HepG2 (cell line): ENCODE data around the gene NEAT1. TPM values are rescaled to one million over a fixed set of nuclear protein-coding genes. Genes with fewer than 3 reads are reported as not detected.
A peak's percentile ranks its signal among the peaks of the same experiment; 100 is the strongest.

Experiments used
- ARNT2 ChIP-seq: sonication (generic); formaldehyde crosslinking; IDR thresholded peaks from 2 replicates; pipeline ENCODE4 v1.8.0; 2022; ENCODE audit warnings: mild to moderate bottlenecking, low read depth, missing genetic modification reagents, moderate library complexity
- ARNTL ChIP-seq: sonication (generic); formaldehyde crosslinking; IDR thresholded peaks from 2 replicates; pipeline ENCODE4 v1.4.0; 2020; ENCODE audit warnings: mild to moderate bottlenecking, missing genetic modification reagents
- E2F1 ChIP-seq: sonication (generic); formaldehyde crosslinking; IDR thresholded peaks from 2 replicates; pipeline ENCODE4 v1.5.0; 2020; ENCODE audit warnings: missing genetic modification reagents
- GTF2F1 ChIP-seq: fragments of 150-350 bp; IDR thresholded peaks from 2 replicates; pipeline ENCODE4 v1.6.1; 2014; ENCODE audit warnings: low read length
- MED13 ChIP-seq: sonication (generic); formaldehyde crosslinking; IDR thresholded peaks from 2 replicates; pipeline ENCODE4 v1.5.0; 2020; ENCODE audit warnings: missing genetic modification reagents
- SATB2 ChIP-seq: sonication (generic); formaldehyde crosslinking; IDR thresholded peaks from 2 replicates; pipeline ENCODE4 v1.5.0; 2020; ENCODE audit warnings: missing genetic modification reagents
- ZBTB44 ChIP-seq: sonication (generic); formaldehyde crosslinking; IDR thresholded peaks from 2 replicates; pipeline ENCODE4 v1.4.0; 2020; ENCODE audit warnings: missing genetic modification reagents
- ZNF121 ChIP-seq: sonication (generic); formaldehyde crosslinking; IDR thresholded peaks from 2 replicates; pipeline ENCODE4 v1.5.0; 2020; ENCODE audit warnings: mild to moderate bottlenecking, missing genetic modification reagents
- polyA plus RNA-seq, 8 experiments: library from polyadenylated mRNA; depleted of rRNA in 3 of 8; stranded (reverse) in 7 of 8; unstranded in 1 of 8; fragments of >200 nt; fragmentation: Illumina TruSeq in 4 of 8; extraction: Trizol in 4 of 8; gene quantifications; 2 replicates each; pipeline versions ENCODE4 v1.2.1 to v1.2.3, GENCODE V29; 2011 to 2016; ENCODE audit warnings: low read depth in 4 of 8, missing spikeins in 1 of 8, mixed read lengths in 1 of 8; ENCODE audit not compliant: insufficient read depth in 1 of 8
- total RNA-seq, 5 experiments: library from RNA; depleted of rRNA; stranded (reverse); fragments of >200 nt; fragmentation: Illumina TruSeq; extraction: Trizol; gene quantifications; 2 replicates each; pipeline ENCODE4 v1.2.3, GENCODE V29; 2016; ENCODE audit warnings: low read depth in 1 of 5
- TF ChIP-seq, protein P1 (sequence below): sonication (generic); formaldehyde crosslinking; IDR thresholded peaks from 2 replicates; pipeline ENCODE4 v1.4.0; 2020; ENCODE audit warnings: missing genetic modification reagents
- TF ChIP-seq, protein P2 (sequence below): sonication (generic); formaldehyde crosslinking; IDR thresholded peaks from 2 replicates; pipeline ENCODE4 v1.8.0; 2022; ENCODE audit warnings: mild to moderate bottlenecking, missing genetic modification reagents; ENCODE audit not compliant: insufficient replicate concordance

The NEAT1 gene
- total and polyA plus RNA-seq, 2 of the 13 experiments (the other 11 are each of a cell fraction or from before 2014, with no cell fraction given) = 20.5 to 41.2 TPM

GRCh38 chr11:65386307-65387140 lies 36.1 kb upstream of the NEAT1 start, which contains the start of gene FRMD8 (continued):
- TF ChIP-seq, protein P1, sequence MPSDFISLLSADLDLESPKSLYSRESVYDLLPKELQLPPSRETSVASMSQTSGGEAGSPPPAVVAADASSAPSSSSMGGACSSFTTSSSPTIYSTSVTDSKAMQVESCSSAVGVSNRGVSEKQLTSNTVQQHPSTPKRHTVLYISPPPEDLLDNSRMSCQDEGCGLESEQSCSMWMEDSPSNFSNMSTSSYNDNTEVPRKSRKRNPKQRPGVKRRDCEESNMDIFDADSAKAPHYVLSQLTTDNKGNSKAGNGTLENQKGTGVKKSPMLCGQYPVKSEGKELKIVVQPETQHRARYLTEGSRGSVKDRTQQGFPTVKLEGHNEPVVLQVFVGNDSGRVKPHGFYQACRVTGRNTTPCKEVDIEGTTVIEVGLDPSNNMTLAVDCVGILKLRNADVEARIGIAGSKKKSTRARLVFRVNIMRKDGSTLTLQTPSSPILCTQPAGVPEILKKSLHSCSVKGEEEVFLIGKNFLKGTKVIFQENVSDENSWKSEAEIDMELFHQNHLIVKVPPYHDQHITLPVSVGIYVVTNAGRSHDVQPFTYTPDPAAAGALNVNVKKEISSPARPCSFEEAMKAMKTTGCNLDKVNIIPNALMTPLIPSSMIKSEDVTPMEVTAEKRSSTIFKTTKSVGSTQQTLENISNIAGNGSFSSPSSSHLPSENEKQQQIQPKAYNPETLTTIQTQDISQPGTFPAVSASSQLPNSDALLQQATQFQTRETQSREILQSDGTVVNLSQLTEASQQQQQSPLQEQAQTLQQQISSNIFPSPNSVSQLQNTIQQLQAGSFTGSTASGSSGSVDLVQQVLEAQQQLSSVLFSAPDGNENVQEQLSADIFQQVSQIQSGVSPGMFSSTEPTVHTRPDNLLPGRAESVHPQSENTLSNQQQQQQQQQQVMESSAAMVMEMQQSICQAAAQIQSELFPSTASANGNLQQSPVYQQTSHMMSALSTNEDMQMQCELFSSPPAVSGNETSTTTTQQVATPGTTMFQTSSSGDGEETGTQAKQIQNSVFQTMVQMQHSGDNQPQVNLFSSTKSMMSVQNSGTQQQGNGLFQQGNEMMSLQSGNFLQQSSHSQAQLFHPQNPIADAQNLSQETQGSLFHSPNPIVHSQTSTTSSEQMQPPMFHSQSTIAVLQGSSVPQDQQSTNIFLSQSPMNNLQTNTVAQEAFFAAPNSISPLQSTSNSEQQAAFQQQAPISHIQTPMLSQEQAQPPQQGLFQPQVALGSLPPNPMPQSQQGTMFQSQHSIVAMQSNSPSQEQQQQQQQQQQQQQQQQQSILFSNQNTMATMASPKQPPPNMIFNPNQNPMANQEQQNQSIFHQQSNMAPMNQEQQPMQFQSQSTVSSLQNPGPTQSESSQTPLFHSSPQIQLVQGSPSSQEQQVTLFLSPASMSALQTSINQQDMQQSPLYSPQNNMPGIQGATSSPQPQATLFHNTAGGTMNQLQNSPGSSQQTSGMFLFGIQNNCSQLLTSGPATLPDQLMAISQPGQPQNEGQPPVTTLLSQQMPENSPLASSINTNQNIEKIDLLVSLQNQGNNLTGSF = 0 out of 2 replicates have a peak, but pooled peaks have one; percentile 46
- TF ChIP-seq E2F1 = no peak
- TF ChIP-seq, protein P2, sequence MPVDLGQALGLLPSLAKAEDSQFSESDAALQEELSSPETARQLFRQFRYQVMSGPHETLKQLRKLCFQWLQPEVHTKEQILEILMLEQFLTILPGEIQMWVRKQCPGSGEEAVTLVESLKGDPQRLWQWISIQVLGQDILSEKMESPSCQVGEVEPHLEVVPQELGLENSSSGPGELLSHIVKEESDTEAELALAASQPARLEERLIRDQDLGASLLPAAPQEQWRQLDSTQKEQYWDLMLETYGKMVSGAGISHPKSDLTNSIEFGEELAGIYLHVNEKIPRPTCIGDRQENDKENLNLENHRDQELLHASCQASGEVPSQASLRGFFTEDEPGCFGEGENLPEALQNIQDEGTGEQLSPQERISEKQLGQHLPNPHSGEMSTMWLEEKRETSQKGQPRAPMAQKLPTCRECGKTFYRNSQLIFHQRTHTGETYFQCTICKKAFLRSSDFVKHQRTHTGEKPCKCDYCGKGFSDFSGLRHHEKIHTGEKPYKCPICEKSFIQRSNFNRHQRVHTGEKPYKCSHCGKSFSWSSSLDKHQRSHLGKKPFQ (CRISPR knock-in tag) = peak; percentile 91
- no peak for TF ChIP-seq GTF2F1
- TF ChIP-seq ARNTL (CRISPR knock-in tag) = peak; percentile 66; the same call in 1 of the 2 replicates
- TF ChIP-seq SATB2 (CRISPR knock-in tag) = no peak
- no peak for TF ChIP-seq MED13 (CRISPR knock-in tag)
- peak; percentile 40; the same call in 1 of the 2 replicates for TF ChIP-seq ARNT2
- TF ChIP-seq ZNF121 (CRISPR knock-in tag) = no peak
- TF ChIP-seq ZBTB44 (CRISPR knock-in tag) = no peak
